ENCODE data around the gene EFNB2.
A peak's percentile ranks its signal among the peaks of the same experiment; 100 is the strongest.

EFNB2 gene

DNA sequence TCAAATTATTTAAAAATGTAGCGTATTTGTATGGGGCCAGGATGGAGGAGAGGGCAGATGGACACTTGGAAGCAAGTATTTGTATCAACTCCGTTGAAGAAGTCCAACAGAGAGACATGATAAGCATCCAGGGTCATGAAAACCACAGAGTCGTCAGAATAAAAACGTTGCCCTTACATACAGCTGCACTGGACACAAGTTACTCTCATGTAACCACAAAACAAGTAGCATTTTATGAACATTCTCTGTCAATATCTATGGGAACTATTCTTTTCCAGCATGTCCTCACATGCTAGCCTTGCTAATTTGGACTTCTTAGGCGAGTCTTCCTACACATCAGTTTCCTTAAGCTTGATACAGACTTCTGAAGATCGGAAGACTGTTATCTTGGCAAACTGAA, 35.0 kb downstream of the EFNB2 start:
- no peak for DNase-seq (ENCODE audit: low spot score)

GRCh38 chr13:106499896-106500295, 35.6 kb downstream of the EFNB2 start:
- DNase-seq (ENCODE audit: low spot score) = no peak

GRCh38 chr13:106499113-106499512, 36.3 kb downstream of the EFNB2 start:
- DNase-seq (ENCODE audit: low spot score) = no peak

GRCh38 chr13:106498571-106498970, 36.9 kb downstream of the EFNB2 start:
- no peak for DNase-seq (ENCODE audit: low spot score)

DNA sequence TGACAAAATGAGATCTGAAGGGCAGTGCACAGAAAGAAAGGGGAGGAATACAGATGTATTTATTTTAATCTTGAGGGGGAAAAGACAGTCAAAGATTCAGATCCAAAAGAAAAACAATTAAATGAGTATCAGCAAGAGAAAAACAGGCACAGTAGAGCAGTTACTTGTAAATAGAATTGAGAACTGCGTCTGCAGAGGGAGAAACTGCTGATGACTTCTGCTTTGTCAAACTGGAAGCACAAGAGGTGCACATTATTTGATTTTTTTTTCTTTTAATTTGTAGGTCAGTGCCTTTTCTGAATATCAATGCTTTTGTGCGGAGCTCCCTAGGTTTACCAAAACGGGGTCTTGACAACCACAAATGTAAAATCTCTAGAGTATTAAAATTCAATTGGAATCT, 37.3 kb downstream of the EFNB2 start:
- DNase-seq (ENCODE audit: low spot score) = no peak

- no peak for DNase-seq (ENCODE audit: low spot score)
Observed at GRCh38 chr13:106497079-106497478, 38.4 kb downstream of the EFNB2 start.

DNA sequence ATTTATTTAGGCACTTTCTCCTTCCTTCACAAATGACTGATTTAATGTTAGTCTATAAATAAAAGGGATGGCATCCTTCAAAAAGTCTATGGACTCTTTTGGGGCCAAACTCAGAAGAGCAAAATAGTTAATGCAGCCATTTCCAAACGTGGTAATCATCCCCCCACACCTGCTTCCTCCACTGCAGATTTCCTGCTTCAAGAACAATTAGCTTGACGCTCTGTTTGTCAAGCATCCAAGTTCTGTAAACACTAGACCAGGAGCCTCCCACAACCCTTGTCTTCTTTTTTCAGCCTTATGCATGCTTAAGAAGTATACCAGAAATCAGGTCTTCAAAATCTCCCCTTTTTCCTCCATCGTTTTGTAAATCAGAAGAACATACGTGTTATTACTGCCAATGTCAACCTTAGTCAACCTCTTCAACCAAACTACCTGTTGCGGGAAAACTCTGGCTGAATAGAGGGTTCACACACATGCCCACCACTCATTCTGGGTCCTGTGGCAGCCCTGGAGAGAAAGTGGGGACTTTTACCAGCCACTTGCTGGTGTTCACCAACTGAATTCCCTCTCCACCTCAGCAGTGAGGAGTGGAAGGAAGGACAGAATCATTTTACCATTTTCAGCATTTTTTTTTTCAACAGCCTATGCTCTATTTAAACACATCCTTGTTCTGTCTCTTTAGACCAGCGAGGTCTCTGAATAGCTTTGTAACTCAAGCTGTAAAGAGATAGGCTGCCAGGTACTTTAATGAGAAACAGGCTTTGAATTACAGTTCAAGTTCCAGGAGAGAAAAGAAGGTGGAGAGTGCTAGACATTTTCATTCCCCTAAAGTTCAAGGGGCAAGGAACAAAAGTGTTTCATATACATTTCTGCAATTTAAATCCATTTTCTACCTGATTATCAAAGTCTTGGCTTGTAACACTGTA, 39.1 kb downstream of the EFNB2 start:
- no peak for DNase-seq (ENCODE audit: low spot score)

DNA sequence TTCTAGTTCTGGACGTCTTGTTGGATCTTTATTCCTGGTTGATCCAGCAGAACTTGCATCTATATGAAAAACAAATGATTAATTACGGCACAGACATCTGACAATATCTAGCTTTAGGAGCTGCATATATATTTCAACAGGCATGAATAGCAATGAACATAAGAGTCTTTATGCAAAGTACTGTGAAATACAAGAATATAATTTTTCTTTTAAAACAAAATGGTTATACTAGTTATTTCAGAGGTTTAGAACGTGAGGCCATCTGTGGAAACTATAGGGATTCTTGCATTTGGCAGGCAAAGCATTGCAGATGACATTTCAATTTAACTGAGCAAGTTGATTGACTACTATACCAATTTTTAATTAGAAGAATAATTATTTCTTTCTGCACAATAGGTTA, 40.5 kb downstream of the EFNB2 start:
- DNase-seq (ENCODE audit: low spot score) = no peak

- DNase-seq (ENCODE audit: low spot score) = no peak
Observed at GRCh38 chr13:106494506-106494905, 41.0 kb downstream of the EFNB2 start.

DNA sequence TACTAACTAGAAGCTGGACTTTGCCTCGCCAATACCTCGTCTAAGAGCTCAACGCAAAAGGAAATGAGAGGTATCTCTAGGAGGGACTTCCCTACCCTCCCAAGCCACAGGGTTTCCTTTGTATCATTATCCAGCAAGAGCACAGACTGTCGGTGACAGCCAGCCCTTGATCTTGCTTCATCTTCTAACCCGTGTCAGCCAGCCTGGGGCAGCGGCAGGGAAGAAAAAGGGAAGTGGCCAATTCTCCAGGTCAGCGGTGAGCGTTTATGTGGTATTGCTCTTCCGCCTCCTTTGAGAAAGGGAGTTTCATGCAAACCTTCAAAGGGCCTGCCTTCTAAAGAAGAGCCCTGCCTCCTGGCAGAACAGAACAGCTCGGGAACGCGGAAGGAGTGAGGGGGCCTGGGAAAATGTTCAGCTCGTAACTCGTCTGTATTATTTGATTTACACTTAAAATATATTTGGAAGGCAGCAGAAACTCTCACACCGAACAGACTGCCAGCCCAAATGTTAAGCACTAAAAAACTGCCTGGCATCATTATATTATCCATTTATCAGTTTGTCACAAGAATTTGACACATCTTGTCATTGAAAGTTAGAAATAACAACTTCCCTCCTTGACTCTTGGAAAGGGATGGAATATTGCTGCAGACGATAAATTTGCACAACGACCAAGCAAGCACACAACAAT, 41.8 kb downstream of the EFNB2 start:
- peak; percentile 78 for DNase-seq (ENCODE audit: low spot score)

GRCh38 chr13:106492588-106493475, 42.6 kb downstream of the EFNB2 start:
- DNase-seq (ENCODE audit: low spot score) = no peak

DNA sequence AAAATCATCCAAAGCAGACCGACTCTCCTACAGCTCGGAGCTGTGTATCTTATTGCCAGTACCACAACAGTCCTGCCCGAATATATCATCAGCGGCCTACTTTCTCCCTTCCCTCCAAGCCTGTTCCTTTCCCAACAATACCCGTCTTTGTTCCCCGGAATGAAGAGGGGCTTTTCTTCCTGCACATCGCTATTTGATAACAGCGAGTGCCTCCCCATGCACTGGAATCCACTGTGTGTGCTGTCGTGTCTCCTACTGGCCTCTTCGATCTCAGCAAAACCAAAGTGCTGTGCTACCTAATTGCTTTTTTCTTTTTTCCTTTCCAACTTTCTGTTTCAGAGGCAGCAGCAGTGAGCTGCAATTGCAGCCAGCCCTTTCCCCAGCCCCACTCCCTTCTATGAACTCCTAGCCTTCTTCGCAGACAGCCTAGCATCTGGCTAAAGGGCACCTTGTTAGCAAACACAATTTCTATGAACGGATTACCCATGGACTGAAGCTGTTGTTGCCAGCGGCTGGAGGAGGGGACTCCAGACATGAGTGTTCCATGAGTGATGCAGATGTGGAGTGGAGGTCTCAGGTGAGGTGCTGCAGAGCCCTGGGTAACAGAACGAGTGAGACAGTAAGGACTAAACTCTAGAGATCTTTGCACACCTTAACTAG, 43.4 kb downstream of the EFNB2 start:
- peak; percentile 93 for DNase-seq (ENCODE audit: low spot score)

GRCh38 chr13:106491463-106491862, 44.0 kb downstream of the EFNB2 start:
- no peak for DNase-seq (ENCODE audit: low spot score)

- DNase-seq (ENCODE audit: low spot score) = no peak
Observed at GRCh38 chr13:106490569-106491321, 44.7 kb downstream of the EFNB2 start.

- DNase-seq (ENCODE audit: low spot score) = no peak
Observed at GRCh38 chr13:106489849-106490568, 45.5 kb downstream of the EFNB2 start.

DNA sequence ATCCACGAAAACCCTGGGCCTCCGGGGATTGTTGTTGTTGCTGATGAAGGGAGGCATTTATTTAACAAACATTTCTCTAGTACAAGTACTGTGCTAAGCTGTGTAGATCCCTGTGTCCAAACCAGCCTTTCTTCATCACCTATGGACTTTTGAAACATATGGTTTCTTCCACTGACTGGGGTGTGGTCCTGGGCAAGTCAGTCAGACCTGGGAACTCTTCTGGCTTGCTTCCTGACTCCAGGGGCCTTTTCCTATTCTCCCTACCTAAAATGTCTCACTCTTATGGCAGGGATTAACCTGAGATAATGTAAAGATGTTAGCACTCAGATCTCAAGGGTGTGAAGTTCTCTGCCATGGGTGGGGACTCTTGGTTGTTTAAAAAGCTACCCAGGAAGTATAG, 46.8 kb downstream of the EFNB2 start:
- no peak for DNase-seq (ENCODE audit: low spot score)

DNA sequence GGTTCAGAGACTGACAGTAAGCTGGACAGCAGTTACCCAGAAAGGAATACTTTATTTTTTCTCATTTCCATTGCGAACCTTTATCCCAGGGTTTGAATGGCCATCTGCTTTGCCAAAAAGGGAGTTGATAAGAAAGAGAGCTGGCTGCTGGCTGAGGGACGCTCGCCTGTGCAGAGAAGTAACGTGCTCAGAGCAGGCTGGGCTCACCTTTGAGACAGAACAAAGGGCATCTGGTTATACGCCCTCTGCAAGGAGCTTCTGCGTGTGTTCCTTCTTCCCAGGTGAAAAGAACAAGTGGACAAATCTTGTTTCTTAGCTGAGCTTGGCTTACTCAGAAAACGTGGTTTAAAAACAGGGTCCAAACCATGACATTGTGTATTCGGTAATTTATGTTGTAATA, 47.4 kb downstream of the EFNB2 start:
- no peak for DNase-seq (ENCODE audit: low spot score)

GRCh38 chr13:106487129-106487528, 48.3 kb downstream of the EFNB2 start:
- no peak for DNase-seq (ENCODE audit: low spot score)

DNA sequence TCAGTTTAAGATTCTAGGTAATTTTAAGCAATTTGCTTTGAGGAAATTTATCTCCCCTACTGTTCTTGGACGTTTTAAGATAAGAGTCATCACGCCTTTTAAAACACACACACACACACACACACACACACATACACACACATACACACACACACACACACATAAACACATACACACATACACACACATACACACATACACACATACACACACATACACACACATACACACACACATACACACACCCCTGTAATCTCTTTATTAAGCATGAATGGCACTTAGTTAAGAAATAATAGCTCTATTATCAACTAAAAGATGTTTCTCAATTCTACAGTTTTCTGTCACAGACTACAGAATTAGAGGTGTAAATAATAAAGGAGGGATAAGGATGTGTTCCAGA, 49.2 kb downstream of the EFNB2 start:
- DNase-seq (ENCODE audit: low spot score) = no peak

GRCh38 chr13:106484537-106485193, 50.8 kb downstream of the EFNB2 start:
- DNase-seq (ENCODE audit: low spot score) = peak; percentile 73
